NK-92 (cell line): ENCODE measurements around the gene FGR.
"Not testable (repeated sequence)": the region's sequence is repeated elsewhere in the genome, so short reads cannot be mapped to it uniquely, and the experiment has no call there.

Source experiments
- DNase-seq: peaks from one replicate; lab custom pipeline; 2025; ENCODE audit not compliant: unreplicated experiment; lab: John Stamatoyannopoulos, UW

The FGR gene

GRCh38 chr1:27634985-27635367, at the start of gene FGR:
TSS of gene FGR (minus strand) at chr1:27635185. CDS start at chr1:27623916, 11,269 bp downstream.
- no peak for DNase-seq

- DNase-seq = no peak
Observed at GRCh38 chr1:27684176-27684575, 49.2 kb upstream of the FGR start.

GRCh38 chr1:27682351-27682944, 47.5 kb upstream of the FGR start:
- DNase-seq = no peak

- not testable (repeated sequence) for DNase-seq
Observed at GRCh38 chr1:27681580-27681979, 46.6 kb upstream of the FGR start.

GRCh38 chr1:27680225-27680791, 45.3 kb upstream of the FGR start:
- not testable (repeated sequence) for DNase-seq

- DNase-seq = no peak
Observed at GRCh38 chr1:27678747-27679146, 43.8 kb upstream of the FGR start.

GRCh38 chr1:27676410-27676809, 41.4 kb upstream of the FGR start:
- no peak for DNase-seq

GRCh38 chr1:27672750-27673112, 37.7 kb upstream of the FGR start:
- no peak for DNase-seq

GRCh38 chr1:27671964-27672749, 37.2 kb upstream of the FGR start, which contains the start of gene IFI6:
TSS of gene IFI6 (minus strand) at chr1:27672192. CDS start at chr1:27669314, 2,878 bp downstream.
- DNase-seq = peak; percentile 16

- DNase-seq = no peak
Observed at GRCh38 chr1:27669876-27670275, 34.9 kb upstream of the FGR start.

GRCh38 chr1:27668808-27669723, 34.1 kb upstream of the FGR start:
- DNase-seq = no peak

- no peak for DNase-seq
Observed at GRCh38 chr1:27668121-27668807, 33.3 kb upstream of the FGR start.

- no peak for DNase-seq
Observed at GRCh38 chr1:27666791-27667254, 31.8 kb upstream of the FGR start.

GRCh38 chr1:27666294-27666693, 31.3 kb upstream of the FGR start:
- no peak for DNase-seq

- DNase-seq = no peak
Observed at GRCh38 chr1:27665016-27665651, 30.1 kb upstream of the FGR start.

- DNase-seq = no peak
Observed at GRCh38 chr1:27664291-27664690, 29.3 kb upstream of the FGR start.

- peak; percentile 16 for DNase-seq
Observed at GRCh38 chr1:27662707-27663393, 27.9 kb upstream of the FGR start.

GRCh38 chr1:27662261-27662660, 27.3 kb upstream of the FGR start:
- DNase-seq = no peak

GRCh38 chr1:27661412-27662075, 26.6 kb upstream of the FGR start:
- no peak for DNase-seq
